ENCODE results near the gene CDC20. TPM values are rescaled to one million over a fixed set of nuclear protein-coding genes. Genes with fewer than 3 reads are reported as not detected.

The CDC20 gene
- total RNA-seq, 1 donor from 2014 or later = 84.3 TPM

Other genes starting within 250 kb of the CDC20 start
- 134 and 135 TPM in 2 replicates for gene EBNA1BP2, start 186.7 kb upstream of the CDC20 start, total RNA-seq
- gene CFAP57, start 186.7 kb upstream of the CDC20 start, total RNA-seq = 0.40 TPM in 1 of 2 replicates, not detected in the other
- gene TMEM125, start 89.0 kb upstream of the CDC20 start, total RNA-seq = not detected in 2 replicates
- not detected in 2 replicates for gene C1orf210, start 73.4 kb upstream of the CDC20 start, total RNA-seq
- gene TIE1, start 58.0 kb upstream of the CDC20 start, total RNA-seq = 0.23 and 0.40 TPM in 2 replicates
- gene MPL, start 21.2 kb upstream of the CDC20 start, total RNA-seq = not detected in 2 replicates
- gene ELOVL1, start 9.0 kb downstream of the CDC20 start, total RNA-seq = 76.8 and 85.1 TPM in 2 replicates
- 39.6 and 45.1 TPM in 2 replicates for gene MED8, start 30.8 kb downstream of the CDC20 start, total RNA-seq
- 54.0 and 56.2 TPM in 2 replicates for gene SZT2, start 30.9 kb downstream of the CDC20 start, total RNA-seq
- gene HYI, start 95.0 kb downstream of the CDC20 start, total RNA-seq = 14.8 and 15.1 TPM in 2 replicates
- 2.1 and 2.7 TPM in 2 replicates for gene PTPRF, start 171.9 kb downstream of the CDC20 start, total RNA-seq

All from activated CD4-positive, alpha-beta T cell treated with anti-CD3 and anti-CD28 coated beads, Interleukin-2, amount 10 ng/mL, durations not matched to agents 24 days and 14 days (primary cell).